HEK293T (cell line): ENCODE data around the gene STARD8.

Experiments used
- ARNT ChIP-seq: fragments of 450-650 bp; IDR thresholded peaks from 2 replicates; pipeline ENCODE4 v1.6.1; 2017; ENCODE audit warnings: mild to moderate bottlenecking
- CTBP1 ChIP-seq: fragments of 450-650 bp; IDR thresholded peaks from 2 replicates; pipeline ENCODE4 v1.6.1; 2016; ENCODE audit warnings: borderline replicate concordance
- SP1 ChIP-seq: fragments of 450-650 bp; IDR thresholded peaks from 2 replicates; pipeline ENCODE4 v1.6.1; 2017

GRCh38 chrX:68631336-68631735, 16.1 kb upstream of the STARD8 start:
- TF ChIP-seq CTBP1 (no peak), ARNT (no peak), SP1 (no peak)
